ENCODE results near the gene ATP6AP1.

ATP6AP1 gene

GRCh38 chrX:154430479-154430878, 2.0 kb downstream of the ATP6AP1 start:
- DNase-seq (ENCODE audit: low read depth in 2 of 2): no peak

- DNase-seq (ENCODE audit: low read depth in 2 of 2): no peak
Observed at GRCh38 chrX:154430916-154431315, 2.4 kb downstream of the ATP6AP1 start.

- DNase-seq (ENCODE audit: low read depth in 2 of 2): no peak
Observed at GRCh38 chrX:154431341-154431740, 2.9 kb downstream of the ATP6AP1 start.

- DNase-seq (ENCODE audit: low read depth in 2 of 2): no peak
Observed at GRCh38 chrX:154432210-154432609, 3.7 kb downstream of the ATP6AP1 start.

- no peak for DNase-seq (ENCODE audit: low read depth in 2 of 2)
Observed at GRCh38 chrX:154433605-154434004, 5.1 kb downstream of the ATP6AP1 start.

GRCh38 chrX:154434394-154435168, 6.1 kb downstream of the ATP6AP1 start:
- DNase-seq (ENCODE audit: low read depth in 2 of 2): no peak

- DNase-seq (ENCODE audit: low read depth in 2 of 2): no peak
Observed at GRCh38 chrX:154435171-154435733, 6.8 kb downstream of the ATP6AP1 start.

GRCh38 chrX:154436374-154436982, 8.0 kb downstream of the ATP6AP1 start:
- peak in 1 of 2 donors; percentile 28 for DNase-seq (ENCODE audit: low read depth in 2 of 2)

- peak; percentile 27 to 33 for DNase-seq (ENCODE audit: low read depth in 2 of 2)
Observed at GRCh38 chrX:154436983-154437752, 8.7 kb downstream of the ATP6AP1 start, which contains the start of gene GDI1. GDI1 (plus strand) TSS chrX:154437154; CDS start chrX:154437255, 101 bp downstream.

- no peak for DNase-seq (ENCODE audit: low read depth in 2 of 2)
Observed at GRCh38 chrX:154437971-154438893, 9.8 kb downstream of the ATP6AP1 start.

GRCh38 chrX:154439841-154440240, 11.4 kb downstream of the ATP6AP1 start:
- no peak for DNase-seq (ENCODE audit: low read depth in 2 of 2)

GRCh38 chrX:154440623-154441357, 12.3 kb downstream of the ATP6AP1 start:
- DNase-seq (ENCODE audit: low read depth in 2 of 2): no peak

GRCh38 chrX:154441564-154441963, 13.1 kb downstream of the ATP6AP1 start:
- no peak for DNase-seq (ENCODE audit: low read depth in 2 of 2)

GRCh38 chrX:154441984-154442707, 13.7 kb downstream of the ATP6AP1 start:
- no peak for DNase-seq (ENCODE audit: low read depth in 2 of 2)

- DNase-seq (ENCODE audit: low read depth in 2 of 2): no peak
Observed at GRCh38 chrX:154443479-154443910, 15.0 kb downstream of the ATP6AP1 start.

GRCh38 chrX:154443992-154444754, 15.7 kb downstream of the ATP6AP1 start, which contains the start of gene FAM50A:
FAM50A (plus strand) TSS chrX:154444141; CDS start chrX:154444236, 95 bp downstream.
- DNase-seq (ENCODE audit: low read depth in 2 of 2): peak; percentile 63 to 64

GRCh38 chrX:154444755-154445246, 16.3 kb downstream of the ATP6AP1 start:
- DNase-seq (ENCODE audit: low read depth in 2 of 2): no peak

GRCh38 chrX:154445776-154446175, 17.3 kb downstream of the ATP6AP1 start:
- no peak for DNase-seq (ENCODE audit: low read depth in 2 of 2)

GRCh38 chrX:154446430-154446829, 18.0 kb downstream of the ATP6AP1 start:
- DNase-seq (ENCODE audit: low read depth in 2 of 2): no peak

Measured in stimulated activated CD8-positive, alpha-beta memory T cell treated with anti-CD3 and anti-CD28 coated beads, Interleukin-2, amount 100 ng/mL, for 48 hours (primary cell).